ENCODE results near the gene UCN.

GRCh38 chr2:27271631-27272340 lies 36.5 kb downstream of the UCN start:
- TF ChIP-seq YY1 (IDR thresholded peaks at IDR 0.05; ENCODE audit: insufficient read depth, insufficient read length) (no peak), SUZ12 (IDR thresholded peaks at IDR 0.05; ENCODE audit: extremely low read depth, insufficient read depth, insufficient read length) (no peak), ZNF274 (IDR thresholded peaks at IDR 0.05; ENCODE audit: low read depth, low read length) (no peak)

Measured in NT2/D1 (cell line).